B cell (primary cell): Measurements from ENCODE around the gene RAB6A. TPM values are rescaled to one million over a fixed set of nuclear protein-coding genes. Genes with fewer than 3 reads are reported as not detected.

Source experiments
- ATAC-seq: fragments of 200-7000 bp; cut with Tn5 transposase; one replicate; pipeline ENCODE4 v1.10.0; 2021; ENCODE audit warnings: low read depth, mild to moderate bottlenecking, moderate number of reproducible peaks, moderate library complexity
- CTCF ChIA-PET: fragments of 350-600 bp; sonication (Branson Sonifier 250); formaldehyde crosslinking; loops from one replicate; lab custom pipeline; 2021; ENCODE audit warnings: antibody characterized with exemption, inconsistent platforms; lab: Charles Lee
- POLR2A ChIA-PET: fragments of 350-600 bp; sonication (Branson Sonifier 250); formaldehyde crosslinking; loops from one replicate; lab custom pipeline; 2021; ENCODE audit warnings: antibody characterized with exemption; lab: Charles Lee
- DNase-seq: peaks from one replicate; pipeline ENCODE4 v3.0.0; 2013
- H2AFZ ChIP-seq: 2 replicates; pipeline ENCODE4 v1.6.1; 2012; ENCODE audit warnings: mild to moderate bottlenecking, low read depth, low read length; ENCODE audit not compliant: insufficient read depth, poor library complexity, severe bottlenecking
- H3K27ac ChIP-seq, 2 donors: 1 replicate in 1 of 2; 2 replicates in 1 of 2; pipeline ENCODE4 v1.5.1; 2012 to 2013; ENCODE audit warnings: low read length in 2 of 2, mild to moderate bottlenecking in 2 of 2, moderate library complexity in 1 of 2
- H3K27me3 ChIP-seq, 4 experiments: fragments of 200-600 bp in 1 of 4; sonication (generic) in 1 of 4; replicated peaks in 1 of 4; 1 replicate in 2 of 4; 2 replicates in 2 of 4; pipeline versions ENCODE4 v1.6.1 to v1.7.0; 2013 to 2016; ENCODE audit warnings: low read length in 3 of 4, mild to moderate bottlenecking in 2 of 4, mixed read lengths in 1 of 4, moderate library complexity in 1 of 4; ENCODE audit not compliant: insufficient read depth in 4 of 4, control insufficient read depth in 3 of 4; ENCODE audit errors: control extremely low read depth in 1 of 4
- H3K36me3 ChIP-seq, 2 experiments: replicated peaks in 1 of 2; 1 replicate in 1 of 2; 2 replicates in 1 of 2; pipeline versions ENCODE4 v1.6.1 to v1.7.1; 2013; ENCODE audit warnings: low read length in 1 of 2; ENCODE audit not compliant: insufficient read depth in 2 of 2, control insufficient read depth in 1 of 2; ENCODE audit errors: control extremely low read depth in 1 of 2, extremely low read depth in 1 of 2
- H3K4me1 ChIP-seq, 2 donors: fragments of 200-600 bp in 1 of 2; sonication (generic) in 1 of 2; 1 replicate in 1 of 2; 2 replicates in 1 of 2; pipeline versions ENCODE4 v1.5.1 to v1.6.1; 2013 to 2017; ENCODE audit warnings: low read length in 2 of 2; ENCODE audit not compliant: control insufficient read depth in 2 of 2, insufficient read depth in 2 of 2
- H3K4me2 ChIP-seq: replicated peaks from 2 replicates; pipeline ENCODE3; 2012; ENCODE audit warnings: mild to moderate bottlenecking, low read depth, low read length; ENCODE audit not compliant: poor library complexity, severe bottlenecking
- H3K4me3 ChIP-seq, 5 experiments: fragments of 200-600 bp in 1 of 5; sonication (generic) in 1 of 5; 1 replicate in 3 of 5; 2 replicates in 2 of 5; pipeline versions ENCODE4 v1.5.1 to v1.7.0; 2011 to 2016; ENCODE audit warnings: low read length in 4 of 5, mild to moderate bottlenecking in 4 of 5, low read depth in 2 of 5, control low read depth in 1 of 5, moderate library complexity in 1 of 5; ENCODE audit not compliant: insufficient read depth in 1 of 5; ENCODE audit errors: control extremely low read depth in 1 of 5, extremely low read depth in 1 of 5
- H3K79me2 ChIP-seq: fragments of 200-600 bp; sonication (generic); one replicate; pipeline ENCODE4 v1.6.0; 2016; ENCODE audit warnings: low read length; ENCODE audit not compliant: control insufficient read depth, insufficient read depth
- H3K9ac ChIP-seq: fragments of 200-600 bp; sonication (generic); 2 replicates; pipeline ENCODE4 v1.6.1; 2017; ENCODE audit warnings: mild to moderate bottlenecking, low read length, moderate library complexity
- H3K9me3 ChIP-seq, 3 donors: one replicate each; pipeline versions ENCODE4 v1.6.1 to v1.7.1; 2013; ENCODE audit warnings: low read length in 2 of 3; ENCODE audit not compliant: control insufficient read depth in 2 of 3, insufficient read depth in 1 of 3; ENCODE audit errors: control extremely low read depth in 1 of 3
- H4K20me1 ChIP-seq: 2 replicates; pipeline ENCODE4 v1.6.0; 2012; ENCODE audit warnings: mild to moderate bottlenecking, low read length; ENCODE audit not compliant: insufficient read depth, control insufficient read depth, poor library complexity, severe bottlenecking
- H3K27ac Mint-ChIP-seq: one replicate; pipeline ENCODE4 v1.8.0; 2021; ENCODE audit warnings: mixed read lengths
- H3K27me3 Mint-ChIP-seq: one replicate; pipeline ENCODE4 v1.8.0; 2021; ENCODE audit warnings: mixed read lengths
- H3K4me1 Mint-ChIP-seq: one replicate; pipeline ENCODE4 v1.8.0; 2021; ENCODE audit warnings: mixed read lengths
- H3K4me3 Mint-ChIP-seq: one replicate; pipeline ENCODE4 v1.8.0; 2021; ENCODE audit warnings: mixed read lengths
- H3K9me3 Mint-ChIP-seq: one replicate; pipeline ENCODE4 v1.8.0; 2022; ENCODE audit warnings: mixed read lengths; ENCODE audit not compliant: insufficient read depth
- EZH2 ChIP-seq: IDR thresholded peaks from 2 replicates; pipeline ENCODE4 v1.6.1; 2012; ENCODE audit warnings: borderline replicate concordance, low read depth, mild to moderate bottlenecking, moderate library complexity, low read length; ENCODE audit not compliant: insufficient read depth, poor library complexity, severe bottlenecking
- whole genome bisulfite sequencing: methylation state at CpG from one replicate; pipeline ENCODE4 v1.1.5; 2013; ENCODE audit warnings: missing lambda C conversion rate; ENCODE audit not compliant: insufficient coverage; 5-methylcytosine and 5-hydroxymethylcytosine counted together
- intact Hi-C: fragments of 100-400 bp; cut with micrococcal nuclease; formaldehyde crosslinking; loops from one replicate; pipeline ENCODE4 v1.10.0; 2022
- polyA minus RNA-seq: library from RNA; depleted of rRNA, polyadenylated mRNA; stranded (reverse); fragments of >200 nt; gene quantifications from 2 replicates; pipeline ENCODE4 v1.2.3, GENCODE V29; 2012
- polyA plus RNA-seq: library from polyadenylated mRNA; depleted of rRNA; stranded (reverse); fragments of >200 nt; gene quantifications from 2 replicates; pipeline ENCODE4 v1.2.3, GENCODE V29; 2012
- total RNA-seq, 2 donors: library from RNA; stranded (reverse); fragments of 120-200 nt in 1 of 2; gene quantifications; 1 replicate in 1 of 2; 2 replicates in 1 of 2; pipeline versions ENCODE4 v1.2.3 to v1.2.4, GENCODE V29; 2013 to 2022
- TF ChIP-seq, protein P1 (sequence below): fragments of 200-600 bp; IDR thresholded peaks from one replicate; pipeline ENCODE4 v1.8.0; 2022; ENCODE audit warnings: antibody characterized with exemption, mild to moderate bottlenecking

Gene RAB6A
- total RNA-seq = 70.5 and 80.5 TPM in 2 replicates
- 56.1 TPM for total RNA-seq (2013)
- polyA plus RNA-seq = 17.2 and 21.6 TPM in 2 replicates
- 23.4 and 49.7 TPM in 2 replicates for polyA minus RNA-seq

DNA sequence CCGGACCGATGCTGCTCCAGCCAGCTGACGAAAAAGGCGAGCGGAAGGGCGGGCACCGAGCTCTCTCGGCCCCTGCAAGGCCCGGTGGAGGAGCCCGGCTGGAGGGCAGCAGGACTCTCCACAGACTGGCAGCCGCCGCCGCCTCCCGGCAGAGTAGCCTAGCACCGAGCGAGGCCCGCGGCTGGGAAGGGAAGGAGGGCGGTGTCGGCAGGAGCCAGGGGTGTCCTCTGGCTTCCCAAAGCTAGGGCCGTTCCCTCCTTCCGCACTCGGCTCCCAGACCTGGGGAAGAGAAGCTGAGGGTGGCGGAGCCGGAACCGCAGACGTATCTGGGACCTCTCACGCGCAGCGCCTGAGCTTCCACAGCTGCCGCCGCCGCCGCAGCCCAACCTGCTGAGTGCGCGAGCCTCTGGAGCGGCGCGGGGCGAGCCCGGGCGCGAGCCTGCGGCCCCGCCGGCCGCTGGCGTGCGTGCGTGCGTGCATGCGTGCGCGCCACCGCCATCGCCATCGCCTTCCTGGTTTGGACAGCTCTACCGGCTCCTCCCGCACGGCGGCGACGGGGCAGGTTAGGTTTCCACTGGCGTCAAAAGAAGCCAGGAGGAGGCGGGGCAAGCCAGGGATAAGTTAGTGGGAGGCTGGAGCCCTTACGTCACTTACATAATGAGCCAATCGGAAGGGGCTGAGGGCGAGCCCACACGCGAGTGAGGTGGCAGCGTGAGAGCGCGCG, at the start of gene RAB6A:
RAB6A (minus strand) TSS at position 396 of the 724 bp plus-strand sequence. CDS start 439 bp downstream, outside the sequence.
- H2AFZ ChIP-seq = peak within 1 kb of the TSS; percentile 100
- H3K9me3 ChIP-seq = no peaks in the 10 kb centered on the region
- peaks cover 27% of the 10 kb centered on the region for H3K4me1 Mint-ChIP-seq
- peak within 1 kb of the TSS; percentile 96 for H3K4me2 ChIP-seq
- WGBS = under 1% methylated on average over 74 of the region's 74 CpGs
- no peaks in the 10 kb centered on the region for H3K36me3 ChIP-seq
- peaks cover 3% of the 10 kb centered on the region for H3K27me3 Mint-ChIP-seq
- peaks cover 15 to 17% of the 10 kb centered on the region in 2 donors for H3K4me1 ChIP-seq
- TF ChIP-seq, protein P1, sequence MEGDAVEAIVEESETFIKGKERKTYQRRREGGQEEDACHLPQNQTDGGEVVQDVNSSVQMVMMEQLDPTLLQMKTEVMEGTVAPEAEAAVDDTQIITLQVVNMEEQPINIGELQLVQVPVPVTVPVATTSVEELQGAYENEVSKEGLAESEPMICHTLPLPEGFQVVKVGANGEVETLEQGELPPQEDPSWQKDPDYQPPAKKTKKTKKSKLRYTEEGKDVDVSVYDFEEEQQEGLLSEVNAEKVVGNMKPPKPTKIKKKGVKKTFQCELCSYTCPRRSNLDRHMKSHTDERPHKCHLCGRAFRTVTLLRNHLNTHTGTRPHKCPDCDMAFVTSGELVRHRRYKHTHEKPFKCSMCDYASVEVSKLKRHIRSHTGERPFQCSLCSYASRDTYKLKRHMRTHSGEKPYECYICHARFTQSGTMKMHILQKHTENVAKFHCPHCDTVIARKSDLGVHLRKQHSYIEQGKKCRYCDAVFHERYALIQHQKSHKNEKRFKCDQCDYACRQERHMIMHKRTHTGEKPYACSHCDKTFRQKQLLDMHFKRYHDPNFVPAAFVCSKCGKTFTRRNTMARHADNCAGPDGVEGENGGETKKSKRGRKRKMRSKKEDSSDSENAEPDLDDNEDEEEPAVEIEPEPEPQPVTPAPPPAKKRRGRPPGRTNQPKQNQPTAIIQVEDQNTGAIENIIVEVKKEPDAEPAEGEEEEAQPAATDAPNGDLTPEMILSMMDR = peak; percentile 28
- TF ChIP-seq EZH2 = no peak
- peak within 1 kb of the TSS; percentile 86 for H3K9ac ChIP-seq
- H3K27ac Mint-ChIP-seq = peak within 1 kb of the TSS; percentile 92
- H3K27ac ChIP-seq = peak within 1 kb of the TSS; percentile 81 to 89
- H4K20me1 ChIP-seq = peaks cover 7% of the 10 kb centered on the region
- H3K79me2 ChIP-seq = peaks cover 47% of the 10 kb centered on the region
- no peaks in the 10 kb centered on the region for H3K9me3 Mint-ChIP-seq
- ChIA-PET POLR2A (interaction anchor here (0.5 to 3.3 kb wide), 8 partner anchors 19 to 638 kb away, joined by 3 to 53 read pairs (median 4); partner anchors contain the start of genes C2CD3, MRPL48, PPME1 and UCP2), CTCF (interaction anchor here (1.0 to 2.4 kb wide), 4 partner anchors 17 to 27 kb away, joined by 3 to 18 read pairs (median 6); partner anchors contain the start of gene MRPL48)
- intact Hi-C loops = loop anchor here (1.0 kb wide), 5 partner anchors 18 to 410 kb away; partner anchors contain the start of genes C2CD3, FAM168A and PPME1
- H3K4me3 Mint-ChIP-seq = peak within 1 kb of the TSS; percentile 86
- ATAC-seq = peak; percentile 88
- peak within 1 kb of the TSS; percentile 39 to 91 (median 86) for H3K4me3 ChIP-seq
- no peaks in the 10 kb centered on the region for H3K27me3 ChIP-seq
- peak; percentile 100 for DNase-seq

DNA sequence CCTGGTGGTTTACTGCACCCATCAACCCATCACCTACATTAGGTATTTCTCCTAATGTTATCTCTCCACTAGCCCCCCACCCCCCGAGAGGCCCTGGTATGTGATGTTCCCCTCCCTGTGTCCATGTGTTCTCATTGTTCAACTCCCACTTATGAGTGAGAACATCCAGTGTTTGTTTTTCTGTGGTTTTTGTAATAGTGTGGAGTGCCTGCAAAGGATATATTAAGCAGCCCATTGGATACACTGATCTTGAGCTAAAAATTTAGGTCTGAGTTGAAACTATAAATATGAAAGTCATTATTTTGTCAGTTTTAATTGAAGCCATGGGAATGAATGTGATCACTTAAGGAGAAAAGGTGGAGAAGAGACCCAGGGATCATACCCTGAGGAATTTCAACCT, 49.8 kb upstream of the RAB6A start:
- POLR2A ChIA-PET = no interaction called here
- Mint-ChIP-seq H3K4me3 (no peak overlapping the region), H3K4me1 (no peaks in the 10 kb centered on the region), H3K9me3 (no peaks in the 10 kb centered on the region), H3K27ac (no peak overlapping the region), H3K27me3 (no peaks in the 10 kb centered on the region)
- no peak for TF ChIP-seq EZH2
- TF ChIP-seq, protein P1 = no peak
- intact Hi-C loops = no loop called here
- Histone ChIP-seq H3K4me1 (no peaks in the 10 kb centered on the region), H2AFZ (no peak overlapping the region), H4K20me1 (no peaks in the 10 kb centered on the region), H3K36me3 (peaks cover 4 to 10% of the 10 kb centered on the region in 2 experiments), H3K27me3 (no peaks in the 10 kb centered on the region), H3K9me3 (no peaks in the 10 kb centered on the region), H3K9ac (no peak overlapping the region), H3K27ac (no peak overlapping the region), H3K4me3 (no peak overlapping the region), H3K79me2 (peaks cover 10% of the 10 kb centered on the region), H3K4me2 (no peak overlapping the region)
- WGBS = no CpG with 5 or more reads among the region's 1 CpG
- CTCF ChIA-PET = no interaction called here
- DNase-seq = no peak
- no peak for ATAC-seq
